Ovary (tissue), 9 donors: ENCODE measurements around the gene TCP11. TPM values are rescaled to one million over a fixed set of nuclear protein-coding genes. Genes with fewer than 3 reads are reported as not detected.

Experiments
- DNase-seq, 5 donors: peaks; one replicate each; pipeline ENCODE4 v3.0.0-alpha.2; 2019 to 2020
- H3K27ac ChIP-seq, 2 donors: fragments of 200-600 bp; one replicate each; pipeline versions ENCODE4 v1.5.1 to v1.8.0; 2019 to 2022
- H3K27me3 ChIP-seq: fragments of 200-600 bp; one replicate; pipeline ENCODE4 v1.8.0; 2022
- H3K36me3 ChIP-seq: fragments of 200-600 bp; sonication (generic); one replicate; pipeline ENCODE4 v1.5.1; 2019
- H3K4me1 ChIP-seq: one replicate; pipeline ENCODE4 v1.8.1; 2013; ENCODE audit warnings: mild to moderate bottlenecking, moderate library complexity; ENCODE audit not compliant: insufficient read depth
- H3K4me3 ChIP-seq: fragments of 200-600 bp; sonication (generic); one replicate; pipeline ENCODE4 v1.5.1; 2017
- H3K9me3 ChIP-seq, 2 donors: fragments of 200-600 bp in 1 of 2; sonication (generic) in 1 of 2; one replicate each; pipeline versions ENCODE4 v1.5.1 to v1.8.1; 2013 to 2019; ENCODE audit warnings: mild to moderate bottlenecking in 1 of 2, moderate library complexity in 1 of 2
- CTCF ChIP-seq, 3 donors: fragments of 450-650 bp in 2 of 3; fragments of 200-600 bp in 1 of 3; IDR thresholded peaks; one replicate each; pipeline versions ENCODE4 v1.5.1 to v1.8.0; 2016 to 2022; ENCODE audit warnings: antibody characterized with exemption in 3 of 3, mild to moderate bottlenecking in 1 of 3
- EP300 ChIP-seq: sonication (generic); formaldehyde crosslinking; IDR thresholded peaks from one replicate; pipeline ENCODE4 v1.6.1; 2017; ENCODE audit warnings: antibody characterized with exemption
- POLR2A ChIP-seq: fragments of 450-650 bp; IDR thresholded peaks from one replicate; pipeline ENCODE4 v1.6.1; 2017; ENCODE audit warnings: antibody characterized with exemption, mild to moderate bottlenecking, moderate library complexity
- WGBS, 3 donors: extraction: QIAGEN DNeasy Blood & Tissue Kit in 1 of 3; methylation state at CpG; one replicate each; pipeline versions ENCODE4 v1.1.5 to v1.1.7; 2013 to 2017; 5-methylcytosine and 5-hydroxymethylcytosine counted together
- intact Hi-C, 4 donors: fragments of 100-400 bp; cut with DNase I; formaldehyde crosslinking; loops; one replicate each; pipeline versions ENCODE4 v1.11.0 to v1.15.1; 2022 to 2023
- polyA plus RNA-seq, 2 donors: library from polyadenylated mRNA; stranded (reverse); fragments of 200-250 nt in 1 of 2; fragments of 350-450 nt in 1 of 2; fragmentation: Illumina TruSeq in 1 of 2; extraction: RNeasy Lipid Tissue Mini Kit (QIAGEN cat#74804) in 1 of 2; gene quantifications; one replicate each; pipeline ENCODE4 v1.2.3, GENCODE V29; 2013 to 2014
- total RNA-seq, 7 donors: library from RNA; depleted of rRNA in 2 of 7; stranded (reverse); fragments of >200 nt in 2 of 7; fragmentation: NEBNext Ultra II Directional in 3 of 7; extraction: Animal tissue kit (Norgen Biotek cat#: 25700) in 3 of 7; gene quantifications; one replicate each; pipeline versions ENCODE4 v1.1.0 to v1.2.4, GENCODE V29; 2016 to 2023
- donor health status: DM: no; HTN: no; CAD: no; lungs with moderate emphysema.
- donor health status: DM: no; HTN: no; CAD: no.
- donor health status: Bipolar disorder and iron deficiency.
- donor health status: DM: yes; HTN: yes; CAD: no.
- donor health status: DM: no; HTN: no; CAD: no.
- donor health status: DM: yes; HTN: yes; CAD: no.

Gene TCP11
- total and polyA plus RNA-seq, 9 donors = 0.18 to 0.61 (median 0.48) TPM; not detected in 1

GRCh38 chr6:35174088-35174434, 32.9 kb upstream of the TCP11 start:
- no peaks in the 10 kb centered on the region for H3K9me3 ChIP-seq
- H3K36me3 ChIP-seq = no peaks in the 10 kb centered on the region
- H3K27ac ChIP-seq = no peak overlapping the region
- H3K4me3 ChIP-seq = no peak overlapping the region
- intact Hi-C loops = no loop called here
- H3K27me3 ChIP-seq = no peaks in the 10 kb centered on the region
- DNase-seq = no peak
- TF ChIP-seq POLR2A (no peak), CTCF (IDR thresholded peaks at IDR 0.05) (no peak), EP300 (no peak)
- no peaks in the 10 kb centered on the region for H3K4me1 ChIP-seq
- WGBS, 3 donors = 75 to 87% (median 82%) methylated on average over 2 of the region's 2 CpGs

DNA sequence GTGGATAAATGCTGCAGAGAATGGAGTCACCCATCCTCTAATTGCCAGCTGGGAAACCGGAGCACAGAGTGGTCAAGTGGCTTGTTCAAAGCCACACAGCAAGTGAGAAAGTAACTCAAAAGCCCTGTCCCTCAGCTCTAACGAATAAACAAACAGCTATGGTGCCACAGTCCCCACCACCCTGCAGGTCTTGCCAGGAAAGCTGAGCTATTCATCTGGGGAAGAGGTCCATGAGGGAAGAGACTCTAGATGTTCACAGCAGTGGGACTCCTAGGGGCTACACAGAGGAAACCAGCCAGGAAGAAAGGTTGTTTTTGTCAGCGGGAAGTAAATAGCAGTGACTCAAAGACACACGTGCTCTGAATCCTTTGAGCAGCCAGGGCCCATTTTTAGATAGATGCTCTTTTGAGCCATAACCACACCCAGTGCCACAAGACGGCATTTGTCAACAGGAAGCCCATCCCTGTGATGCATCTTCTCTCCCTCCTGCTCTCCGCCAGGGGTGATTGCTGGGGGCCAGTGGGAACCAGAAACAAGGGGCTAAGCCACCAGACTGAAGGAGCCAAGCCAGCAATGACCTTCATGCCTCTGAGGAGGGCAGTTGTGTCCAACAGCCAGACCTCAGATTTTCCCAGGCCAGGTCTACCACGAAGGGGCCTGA, 32.4 kb upstream of the TCP11 start:
- Histone ChIP-seq H3K27ac (no peak overlapping the region), H3K36me3 (no peaks in the 10 kb centered on the region), H3K27me3 (no peaks in the 10 kb centered on the region), H3K4me1 (no peaks in the 10 kb centered on the region), H3K9me3 (no peaks in the 10 kb centered on the region), H3K4me3 (no peak overlapping the region)
- no peak for DNase-seq
- intact Hi-C loops = no loop called here
- WGBS, 3 donors = 68 to 74% (median 72%) methylated on average over 7 of the region's 7 CpGs
- TF ChIP-seq EP300 = no peak
- no peak for TF ChIP-seq POLR2A
- TF ChIP-seq CTCF (IDR thresholded peaks at IDR 0.05) = no peak

GRCh38 chr6:35173044-35173426, 31.9 kb upstream of the TCP11 start:
- intact Hi-C loops = no loop called here
- TF ChIP-seq POLR2A (no peak), EP300 (no peak), CTCF (IDR thresholded peaks at IDR 0.05) (no peak)
- no peak for DNase-seq
- Histone ChIP-seq H3K4me1 (no peaks in the 10 kb centered on the region), H3K27me3 (no peaks in the 10 kb centered on the region), H3K4me3 (no peak overlapping the region), H3K9me3 (no peaks in the 10 kb centered on the region), H3K36me3 (no peaks in the 10 kb centered on the region), H3K27ac (no peak overlapping the region)
- 72 to 83% (median 78%) methylated on average over 5 of the region's 5 CpGs for WGBS, 3 donors

GRCh38 chr6:35170891-35171290, 29.8 kb upstream of the TCP11 start:
- no peak for DNase-seq
- Histone ChIP-seq H3K4me1 (no peaks in the 10 kb centered on the region), H3K36me3 (no peaks in the 10 kb centered on the region), H3K9me3 (no peaks in the 10 kb centered on the region), H3K27me3 (no peaks in the 10 kb centered on the region), H3K27ac (no peak overlapping the region), H3K4me3 (no peak overlapping the region)
- TF ChIP-seq POLR2A (no peak), CTCF (IDR thresholded peaks at IDR 0.05) (no peak)
- WGBS, 3 donors = 87 to 96% (median 96%) methylated on average over 3 of the region's 3 CpGs
- intact Hi-C loops = no loop called here
